ENCODE data around the gene IFT20.
A peak's percentile ranks its signal among the peaks of the same experiment; 100 is the strongest.

Gene IFT20

GRCh38 chr17:28335201-28335958 is at the start of gene IFT20, which contains the start of gene TNFAIP1:
Gene IFT20, minus strand, starts transcription at chr17:28335472. Its CDS starts 3,487 bp downstream, at chr17:28331985.
Gene TNFAIP1, plus strand, starts transcription at chr17:28335761. Its CDS starts 3,761 bp downstream, at chr17:28339522.
- DNase-seq, result peak; percentile 99

GRCh38 chr17:28385037-28385400 is 49.7 kb upstream of the IFT20 start:
- DNase-seq, result no peak

- DNase-seq, result no peak
These were observed 49.2 kb upstream of the IFT20 start for GRCh38 chr17:28384281-28385036.

GRCh38 chr17:28381141-28381825 is 46.0 kb upstream of the IFT20 start:
- DNase-seq, result no peak

- DNase-seq, result no peak
These were observed 44.8 kb upstream of the IFT20 start for GRCh38 chr17:28379814-28380801.

- peak; percentile 13 for DNase-seq
These were observed 37.6 kb upstream of the IFT20 start for GRCh38 chr17:28372945-28373274.

GRCh38 chr17:28372203-28372944 is 37.1 kb upstream of the IFT20 start:
- DNase-seq, result no peak

- peak; percentile 84 for DNase-seq
These were observed 36.3 kb upstream of the IFT20 start, which contains the start of gene SARM1 for GRCh38 chr17:28371245-28372202. Gene SARM1, plus strand, starts transcription at chr17:28371694. Its CDS starts 339 bp downstream, at chr17:28372033.

- no peak for DNase-seq
These were observed 35.5 kb upstream of the IFT20 start for GRCh38 chr17:28370744-28371103.

DNA sequence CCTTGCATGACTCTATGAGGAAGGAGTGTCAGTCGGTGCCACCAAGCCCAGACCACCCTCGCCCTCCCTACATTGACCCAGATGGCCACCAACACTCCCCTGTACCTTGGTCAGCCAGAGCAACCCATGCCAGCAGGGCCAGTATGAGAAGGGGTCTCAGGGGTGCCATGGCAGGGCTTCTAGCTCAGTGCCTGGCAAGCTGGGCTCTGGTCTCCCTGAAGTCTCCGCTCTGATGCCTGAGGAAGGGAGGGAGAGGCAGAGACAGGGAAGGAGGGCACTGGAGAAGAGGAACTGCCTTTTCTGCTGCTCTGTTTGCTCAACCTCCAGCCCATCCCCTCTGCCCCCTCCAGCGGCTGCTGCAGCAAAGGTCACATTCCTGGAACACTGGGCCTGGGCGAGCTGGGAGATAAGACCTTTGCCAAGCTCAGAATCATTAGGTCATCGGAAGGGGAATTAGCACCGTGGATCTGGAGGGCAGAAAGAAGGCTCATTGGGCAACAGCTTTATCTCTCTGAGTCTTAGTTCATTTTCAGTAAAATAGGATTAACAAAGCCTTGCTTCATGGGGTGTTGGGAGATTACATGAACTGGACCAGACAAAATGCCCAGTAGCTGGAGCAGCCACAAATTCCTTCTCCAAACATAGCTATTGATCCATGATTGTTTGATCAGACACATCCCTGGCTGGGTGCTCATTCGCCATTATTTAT is 34.9 kb upstream of the IFT20 start, which contains the start of gene VTN:
TSS of gene VTN (minus strand) at position 273 of the 709 bp plus-strand sequence. CDS start at position 169, 104 bp downstream.
- no peak for DNase-seq

DNA sequence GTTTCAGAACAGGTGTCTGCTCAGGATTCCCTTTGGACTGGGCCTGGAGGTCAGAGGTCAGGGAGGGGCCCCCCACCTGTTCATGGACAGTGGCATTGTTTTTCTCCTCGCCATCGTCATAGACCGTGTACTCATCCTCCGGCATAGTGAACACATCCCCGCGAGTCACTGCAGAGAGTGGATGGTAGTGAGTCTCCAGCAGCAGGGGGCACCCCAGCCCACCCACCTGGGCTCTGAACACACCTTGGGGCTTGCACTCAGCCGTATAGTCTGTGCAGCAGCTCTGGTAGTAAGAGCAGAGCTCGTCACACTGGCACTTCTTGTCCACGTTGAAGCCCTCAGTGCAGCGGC is 34.4 kb upstream of the IFT20 start:
- no peak for DNase-seq

DNA sequence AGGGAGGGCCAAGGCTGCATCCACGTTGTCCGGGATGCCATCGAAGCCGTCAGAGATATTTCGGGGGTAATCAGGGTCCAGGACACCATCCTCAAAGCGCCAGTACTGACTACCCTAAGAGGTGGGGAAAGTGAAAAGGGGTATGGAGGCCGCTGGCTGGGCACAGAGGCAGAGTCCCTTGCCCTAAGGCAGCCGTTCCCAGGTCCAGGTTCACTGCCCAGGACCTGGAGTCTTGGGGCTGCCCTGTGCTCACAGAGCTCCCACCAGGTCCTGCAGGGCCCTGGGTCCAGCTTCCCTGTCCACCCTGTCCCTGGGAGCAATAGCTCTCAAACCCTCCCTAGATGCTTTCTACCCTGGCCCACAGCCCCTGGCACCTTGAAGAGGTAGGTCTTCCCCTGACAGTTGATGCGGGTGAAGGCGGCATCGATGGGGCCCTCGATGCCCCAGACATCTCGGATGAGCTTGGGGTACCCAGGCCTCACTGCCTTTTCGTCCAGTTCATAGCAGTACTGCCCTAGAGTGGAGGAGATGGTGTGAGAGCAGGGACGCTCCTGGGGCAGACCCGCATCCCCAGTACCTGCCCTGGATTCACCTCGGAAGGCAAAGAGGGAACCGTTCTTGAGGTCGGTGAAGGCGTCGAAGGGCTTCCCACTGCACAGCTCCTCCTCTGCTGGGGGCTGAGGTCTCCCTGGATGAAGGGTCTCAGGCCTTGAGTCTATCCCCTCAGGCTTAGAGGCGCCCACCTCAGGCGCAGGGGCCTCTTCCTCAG is 33.8 kb upstream of the IFT20 start:
- DNase-seq, result no peak

DNA sequence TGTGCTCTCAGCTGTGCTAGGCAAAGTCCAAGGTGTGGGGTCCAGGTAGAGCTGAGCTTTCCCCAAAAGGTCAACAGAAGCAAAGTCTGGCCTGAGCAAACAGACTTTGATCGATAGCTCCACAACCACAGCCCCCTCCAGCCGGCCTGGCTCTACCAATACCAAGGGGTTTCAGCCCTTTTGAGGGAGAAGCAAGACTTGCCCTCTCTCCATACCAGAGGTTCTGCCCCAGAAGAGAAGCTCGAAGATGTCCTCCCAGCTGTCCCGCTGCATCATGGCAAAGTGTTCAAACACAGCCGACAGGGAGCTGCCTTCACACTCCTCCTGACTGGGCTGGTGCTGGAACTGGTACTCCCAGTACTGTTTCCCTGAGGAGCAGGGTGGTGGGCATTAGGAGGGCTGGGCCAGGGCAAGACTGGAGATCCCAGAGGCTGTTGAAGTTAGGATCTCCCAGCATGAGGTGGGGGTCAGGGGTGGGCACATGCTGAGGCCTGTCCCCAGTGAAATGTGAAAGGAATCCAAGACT is 33.1 kb upstream of the IFT20 start:
- DNase-seq, result no peak

DNA sequence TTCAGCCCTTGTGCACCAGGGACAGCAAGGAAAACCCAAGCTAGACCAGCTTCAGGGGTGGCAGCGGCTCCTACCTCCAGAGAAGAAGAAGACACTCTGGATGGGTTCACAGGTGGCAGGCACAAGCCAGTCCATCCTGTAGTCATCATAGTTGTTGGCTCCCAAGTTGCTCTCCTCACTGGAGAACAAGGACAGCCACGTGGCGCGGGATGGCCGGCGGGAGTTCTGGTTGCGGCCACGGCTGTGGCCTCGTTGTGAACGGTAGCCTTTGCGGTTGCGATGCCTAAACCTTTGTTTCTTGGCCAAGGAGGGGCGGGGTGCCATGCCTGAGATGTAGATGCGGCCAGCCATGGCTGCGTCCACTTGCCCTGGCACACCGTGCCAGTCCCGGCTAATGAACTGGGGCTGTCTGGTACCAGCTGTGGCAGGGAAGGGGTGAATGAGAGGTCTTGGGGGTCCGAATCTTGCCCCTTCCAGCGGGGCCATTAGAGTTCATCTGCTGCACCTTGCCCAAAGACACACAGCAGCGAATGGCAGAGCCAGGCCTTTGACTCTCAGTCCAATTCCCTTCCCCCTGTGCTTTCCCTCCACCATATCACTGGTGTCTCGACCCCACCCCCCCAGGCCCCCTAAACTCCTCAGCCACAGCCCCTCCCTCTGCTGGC is 32.5 kb upstream of the IFT20 start:
- no peak for DNase-seq

GRCh38 chr17:28366605-28367004 is 31.3 kb upstream of the IFT20 start:
- no peak for DNase-seq

DNA sequence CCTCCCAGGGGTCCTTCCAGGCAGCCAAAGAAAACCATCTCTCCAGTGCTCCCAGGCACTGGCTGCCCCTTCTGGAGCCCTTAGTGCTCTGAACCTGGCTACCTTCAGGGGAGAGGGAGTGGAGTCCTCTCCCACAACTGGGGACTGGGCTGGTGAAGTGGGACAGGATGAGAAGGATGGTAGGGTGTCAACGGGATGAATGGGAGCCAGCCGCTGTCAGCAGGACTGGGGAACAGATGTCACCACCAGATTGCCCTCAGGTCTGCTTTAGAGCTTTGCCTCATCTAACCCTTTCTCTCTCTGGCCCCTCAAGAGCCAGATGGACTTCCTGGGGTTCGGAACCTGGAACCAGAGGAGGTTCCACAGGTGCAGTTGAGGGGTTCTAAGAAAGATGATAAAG is 30.2 kb upstream of the IFT20 start:
- peak; percentile 20 for DNase-seq

DNA sequence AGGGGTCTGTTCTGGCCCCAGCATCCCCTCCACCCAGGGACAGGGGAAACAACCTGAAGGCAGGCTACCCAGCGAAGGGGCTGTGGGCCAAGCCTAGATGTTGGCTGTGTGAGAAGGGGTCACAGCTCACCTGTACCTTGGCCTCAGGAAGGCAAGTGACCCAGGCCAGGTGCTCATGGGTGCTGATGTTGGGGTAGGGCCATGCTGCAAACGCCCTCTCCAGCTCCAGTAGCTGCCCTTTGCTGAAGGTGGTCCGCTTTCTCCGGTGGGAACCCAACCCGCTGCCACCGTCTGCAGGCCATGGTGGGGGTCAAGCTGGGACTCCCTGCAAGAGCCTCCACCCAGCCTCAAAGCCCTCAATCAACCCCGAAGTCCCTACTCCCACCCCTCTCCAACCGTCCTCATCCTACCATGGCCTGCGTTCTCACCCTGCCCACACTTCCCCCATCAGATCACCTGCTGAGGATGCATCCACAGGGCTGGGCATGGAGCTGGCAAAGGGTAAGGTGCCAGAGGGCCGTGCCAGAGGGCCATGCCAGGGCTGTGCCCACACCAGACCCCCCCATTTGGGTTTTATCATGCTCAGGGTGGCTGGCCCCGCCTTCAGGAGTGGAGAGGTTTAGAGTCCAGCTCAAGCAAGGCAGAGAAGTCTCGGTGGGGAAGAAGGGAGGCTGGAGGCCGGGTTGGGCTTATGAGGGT is 29.5 kb upstream of the IFT20 start, which contains the start of gene SEBOX:
TSS of gene SEBOX (minus strand) at position 535 of the 699 bp plus-strand sequence. CDS start at position 487, 48 bp downstream.
- no peak for DNase-seq
